Measurements from ENCODE around the gene ZNF205. TPM values are rescaled to one million over a fixed set of nuclear protein-coding genes. Genes with fewer than 3 reads are reported as not detected.

Gene ZNF205
- total and polyA plus RNA-seq, 2 donors (not counting 1 experiment from before 2014, with no cell fraction given), result not detected

DNA sequence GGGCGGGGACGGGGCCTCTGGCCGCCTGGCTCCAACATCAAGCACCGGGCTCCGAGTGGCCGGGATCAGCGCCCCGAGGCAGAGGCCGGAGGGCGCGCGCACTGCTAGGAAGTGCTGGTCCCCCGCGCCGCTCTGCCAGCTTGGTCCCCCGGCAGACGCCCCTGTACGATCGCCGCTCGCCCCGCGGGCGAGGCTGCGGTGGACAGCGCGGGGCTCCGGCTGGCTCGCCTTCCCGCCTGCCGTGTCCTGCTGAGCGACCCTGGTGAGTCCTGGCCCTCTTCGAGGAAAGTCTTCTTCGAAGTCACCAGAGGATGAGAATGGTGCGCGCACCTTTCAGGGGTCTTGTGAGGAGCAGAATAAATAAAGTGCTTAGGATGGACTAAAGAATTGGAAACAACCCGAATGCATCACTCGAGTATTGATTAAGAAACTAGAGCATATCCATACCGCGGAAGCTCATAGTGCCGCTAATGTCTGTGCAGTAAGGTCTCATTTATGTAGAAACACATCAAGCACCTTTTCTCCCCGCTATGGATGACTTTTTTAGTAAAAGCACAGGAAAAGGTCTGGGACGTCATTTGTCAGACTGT, 22.8 kb downstream of the ZNF205 start:
- intact Hi-C loops (cut with micrococcal nuclease), result loop anchor here (1.0 kb wide), 2 partner anchors 11 to 15 kb away; no protein-coding TSS in a partner anchor
- H3K4me1 ChIP-seq (ENCODE audit: control insufficient read depth in 2 of 2, insufficient read depth in 2 of 2, low read length in 2 of 2), result peaks cover 13 to 18% of the 10 kb centered on the region in 2 donors
- Mint-ChIP-seq H3K27ac (peak overlapping the region; percentile 89), H3K27me3 (no peaks in the 10 kb centered on the region), H3K4me1 (peaks cover 28% of the 10 kb centered on the region), H3K4me3 (peak overlapping the region; percentile 98), H3K9me3 (ENCODE audit: insufficient read depth) (no peaks in the 10 kb centered on the region)
- peaks cover 0 to 11% of the 10 kb centered on the region in 2 experiments for H3K36me3 ChIP-seq (replicated peaks in 1 of 2; ENCODE audit: control extremely low read depth in 1 of 2, control insufficient read depth in 1 of 2, extremely low read depth in 1 of 2, insufficient read depth in 2 of 2, low read length in 1 of 2)
- H3K79me2 ChIP-seq (ENCODE audit: control insufficient read depth, insufficient read depth, low read length), result peaks cover 42% of the 10 kb centered on the region
- H3K4me2 ChIP-seq (replicated peaks; ENCODE audit: low read depth, low read length, poor library complexity, severe bottlenecking), result peak overlapping the region; percentile 89
- H3K27me3 ChIP-seq (replicated peaks in 1 of 4; ENCODE audit: control extremely low read depth in 1 of 4, control insufficient read depth in 3 of 4, insufficient read depth in 4 of 4, low read length in 3 of 4), result no peaks in the 10 kb centered on the region
- ChIA-PET CTCF (interaction anchor here (0.8 to 11.8 kb wide), 12 partner anchors 9 to 131 kb away, joined by 3 to 238 read pairs (median 6); partner anchors contain the start of gene ZSCAN10), POLR2A (interaction anchor here (0.6 to 4.3 kb wide), 14 partner anchors 11 to 1294 kb away, joined by 3 to 31 read pairs (median 4); partner anchors contain the start of genes ZNF174 and ZSCAN32)
- peaks cover 0 to 4% (median 0%) of the 10 kb centered on the region in 3 donors for H3K9me3 ChIP-seq (ENCODE audit: control extremely low read depth in 1 of 3, control insufficient read depth in 2 of 3, insufficient read depth in 1 of 3, low read length in 2 of 3)
- H4K20me1 ChIP-seq (ENCODE audit: control insufficient read depth, insufficient read depth, low read length, poor library complexity, severe bottlenecking), result no peaks in the 10 kb centered on the region
- H3K4me3 ChIP-seq (ENCODE audit: control extremely low read depth in 1 of 5, extremely low read depth in 1 of 5, insufficient read depth in 1 of 5, low read depth in 2 of 5, low read length in 4 of 5), result peak overlapping the region; percentile 70 to 99 (median 86)
- no peak for DNase-seq
- peak overlapping the region; percentile 88 for H2AFZ ChIP-seq (ENCODE audit: insufficient read depth, low read depth, low read length, poor library complexity, severe bottlenecking)
- H3K9ac ChIP-seq (ENCODE audit: low read length), result peak overlapping the region; percentile 92
- TF ChIP-seq, protein P1, sequence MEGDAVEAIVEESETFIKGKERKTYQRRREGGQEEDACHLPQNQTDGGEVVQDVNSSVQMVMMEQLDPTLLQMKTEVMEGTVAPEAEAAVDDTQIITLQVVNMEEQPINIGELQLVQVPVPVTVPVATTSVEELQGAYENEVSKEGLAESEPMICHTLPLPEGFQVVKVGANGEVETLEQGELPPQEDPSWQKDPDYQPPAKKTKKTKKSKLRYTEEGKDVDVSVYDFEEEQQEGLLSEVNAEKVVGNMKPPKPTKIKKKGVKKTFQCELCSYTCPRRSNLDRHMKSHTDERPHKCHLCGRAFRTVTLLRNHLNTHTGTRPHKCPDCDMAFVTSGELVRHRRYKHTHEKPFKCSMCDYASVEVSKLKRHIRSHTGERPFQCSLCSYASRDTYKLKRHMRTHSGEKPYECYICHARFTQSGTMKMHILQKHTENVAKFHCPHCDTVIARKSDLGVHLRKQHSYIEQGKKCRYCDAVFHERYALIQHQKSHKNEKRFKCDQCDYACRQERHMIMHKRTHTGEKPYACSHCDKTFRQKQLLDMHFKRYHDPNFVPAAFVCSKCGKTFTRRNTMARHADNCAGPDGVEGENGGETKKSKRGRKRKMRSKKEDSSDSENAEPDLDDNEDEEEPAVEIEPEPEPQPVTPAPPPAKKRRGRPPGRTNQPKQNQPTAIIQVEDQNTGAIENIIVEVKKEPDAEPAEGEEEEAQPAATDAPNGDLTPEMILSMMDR (IDR thresholded peaks at IDR 0.05), result no peak
- TF ChIP-seq EZH2 (IDR thresholded peaks at IDR 0.05; ENCODE audit: borderline replicate concordance, insufficient read depth, low read depth, low read length, poor library complexity, severe bottlenecking), result no peak
- under 1% methylated on average over 37 of the region's 43 CpGs for WGBS (ENCODE audit: insufficient coverage)
- ATAC-seq (ENCODE audit: low read depth), result no peak
- H3K27ac ChIP-seq (ENCODE audit: low read length in 2 of 2), result peak overlapping the region; percentile 18 to 75

DNA sequence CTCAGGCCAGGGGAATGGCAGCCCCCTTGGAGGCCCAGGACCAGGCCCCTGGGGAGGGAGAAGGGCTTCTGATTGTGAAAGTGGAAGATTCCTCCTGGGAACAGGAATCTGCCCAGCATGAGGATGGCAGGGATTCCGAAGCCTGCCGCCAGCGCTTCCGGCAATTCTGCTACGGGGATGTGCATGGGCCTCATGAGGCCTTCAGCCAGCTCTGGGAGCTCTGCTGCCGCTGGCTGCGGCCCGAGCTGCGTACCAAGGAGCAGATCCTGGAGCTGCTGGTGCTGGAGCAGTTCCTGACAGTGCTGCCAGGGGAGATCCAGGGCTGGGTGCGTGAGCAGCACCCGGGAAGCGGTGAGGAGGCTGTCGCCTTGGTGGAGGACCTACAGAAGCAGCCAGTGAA, 24.9 kb downstream of the ZNF205 start:
- CTCF ChIA-PET, result interaction anchor here (1.2 to 2.3 kb wide), 3 partner anchors 8 to 78 kb away, joined by 6 to 10 read pairs (median 6); no protein-coding TSS in a partner anchor
- Histone ChIP-seq H3K27me3 (replicated peaks in 1 of 4; ENCODE audit: control extremely low read depth in 1 of 4, control insufficient read depth in 3 of 4, insufficient read depth in 4 of 4, low read length in 3 of 4) (no peaks in the 10 kb centered on the region), H3K9ac (ENCODE audit: low read length) (no peak overlapping the region), H3K36me3 (replicated peaks in 1 of 2; ENCODE audit: control extremely low read depth in 1 of 2, control insufficient read depth in 1 of 2, extremely low read depth in 1 of 2, insufficient read depth in 2 of 2, low read length in 1 of 2) (peaks cover 0 to 23% of the 10 kb centered on the region in 2 experiments), H2AFZ (ENCODE audit: insufficient read depth, low read depth, low read length, poor library complexity, severe bottlenecking) (no peak overlapping the region), H3K4me3 (ENCODE audit: control extremely low read depth in 1 of 5, extremely low read depth in 1 of 5, insufficient read depth in 1 of 5, low read depth in 2 of 5, low read length in 4 of 5) (no peak overlapping the region), H3K9me3 (ENCODE audit: control extremely low read depth in 1 of 3, control insufficient read depth in 2 of 3, insufficient read depth in 1 of 3, low read length in 2 of 3) (peaks cover 0 to 4% (median 0%) of the 10 kb centered on the region in 3 donors), H3K27ac (ENCODE audit: low read length in 2 of 2) (no peak overlapping the region), H3K4me2 (replicated peaks; ENCODE audit: low read depth, low read length, poor library complexity, severe bottlenecking) (no peak overlapping the region), H3K79me2 (ENCODE audit: control insufficient read depth, insufficient read depth, low read length) (peaks cover 26% of the 10 kb centered on the region), H3K4me1 (ENCODE audit: control insufficient read depth in 2 of 2, insufficient read depth in 2 of 2, low read length in 2 of 2) (peaks cover 13 to 18% of the 10 kb centered on the region in 2 donors), H4K20me1 (ENCODE audit: control insufficient read depth, insufficient read depth, low read length, poor library complexity, severe bottlenecking) (no peaks in the 10 kb centered on the region)
- Mint-ChIP-seq H3K4me1 (peaks cover 22% of the 10 kb centered on the region), H3K9me3 (ENCODE audit: insufficient read depth) (no peaks in the 10 kb centered on the region), H3K27me3 (no peaks in the 10 kb centered on the region), H3K27ac (no peak overlapping the region), H3K4me3 (no peak overlapping the region)
- TF ChIP-seq, protein P1 (IDR thresholded peaks at IDR 0.05), result no peak
- no peak for TF ChIP-seq EZH2 (IDR thresholded peaks at IDR 0.05; ENCODE audit: borderline replicate concordance, insufficient read depth, low read depth, low read length, poor library complexity, severe bottlenecking)
- POLR2A ChIA-PET, result interaction anchor here (4.3 kb wide), 1 partner anchor 12 kb away, joined by 31 read pairs; no protein-coding TSS in a partner anchor
- no peak for ATAC-seq (ENCODE audit: low read depth)
- intact Hi-C loops (cut with micrococcal nuclease), result no loop called here
- DNase-seq, result no peak
- WGBS (ENCODE audit: insufficient coverage), result 97% methylated on average over 13 of the region's 13 CpGs

Data from B cell (primary cell).